Stimulated activated CD4-positive, alpha-beta T cell treated with anti-CD3 and anti-CD28 coated beads, Interleukin-1b, Interleukin-23, amount 100 ng/mL, for 48 hours (primary cell): ENCODE results near the gene EFNB1.

Experiments used
- DNase-seq: peaks from one replicate; pipeline ENCODE4 v3.0.0-alpha.2; 2020

The EFNB1 gene

DNA sequence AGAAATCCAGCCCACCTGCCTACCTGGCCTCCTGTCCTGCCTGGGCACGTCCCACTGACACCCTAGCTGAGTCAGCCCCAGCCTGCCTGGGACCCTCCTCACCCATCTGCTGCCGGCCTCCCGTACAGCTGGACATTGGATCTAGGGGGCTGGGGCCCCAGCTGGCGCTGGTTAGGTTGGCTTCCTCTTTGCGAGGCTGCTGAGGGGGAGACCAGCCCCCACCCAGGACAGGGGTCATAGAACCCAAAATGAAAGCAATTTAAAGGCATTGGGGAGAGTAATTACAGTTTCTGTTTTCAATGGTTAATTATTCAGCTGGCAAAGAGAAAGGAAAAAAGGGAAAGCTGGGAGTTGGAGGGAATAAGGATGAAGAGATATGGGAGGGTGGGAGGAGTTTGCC, 15.8 kb downstream of the EFNB1 start:
- no peak for DNase-seq

DNA sequence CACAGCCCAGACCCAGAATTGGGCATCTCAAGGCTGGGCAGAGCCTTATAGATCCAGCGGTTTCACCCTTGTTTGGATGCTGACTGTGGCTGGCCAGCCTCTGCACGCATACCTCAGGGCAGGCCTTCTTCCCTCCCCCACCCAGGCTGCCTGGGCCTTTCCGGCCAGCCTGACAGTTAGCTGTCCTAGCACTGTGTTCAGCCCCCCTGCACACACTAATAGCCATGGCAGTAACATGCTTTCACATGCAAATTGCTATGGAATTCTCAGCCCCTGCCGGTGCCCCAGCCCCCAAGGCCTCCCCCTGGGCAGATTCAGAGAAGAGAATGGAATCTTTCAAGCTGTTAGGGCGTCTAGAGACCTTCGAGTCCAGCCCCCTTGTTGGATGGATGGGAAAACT, 17.7 kb downstream of the EFNB1 start:
- DNase-seq = no peak

DNA sequence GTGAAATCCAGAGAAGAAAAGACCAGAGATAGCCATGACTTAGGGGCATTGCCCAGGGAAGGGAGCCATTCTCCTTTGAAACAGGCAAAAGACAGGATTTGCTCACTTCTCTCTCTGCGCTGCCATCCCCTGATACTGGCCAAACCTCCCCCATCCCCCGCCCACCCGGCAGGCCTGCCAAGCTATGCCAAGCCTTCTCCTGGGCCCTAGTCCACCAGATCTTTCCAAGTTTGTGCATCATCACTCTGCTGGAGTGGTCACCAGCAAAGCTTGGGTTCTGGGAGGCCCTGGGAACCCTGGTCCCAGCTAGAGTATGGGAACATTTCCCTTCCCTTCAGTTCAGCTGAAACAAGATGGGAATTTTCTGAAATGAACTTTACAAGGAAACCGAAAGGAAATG, 18.4 kb downstream of the EFNB1 start:
- DNase-seq = no peak

DNA sequence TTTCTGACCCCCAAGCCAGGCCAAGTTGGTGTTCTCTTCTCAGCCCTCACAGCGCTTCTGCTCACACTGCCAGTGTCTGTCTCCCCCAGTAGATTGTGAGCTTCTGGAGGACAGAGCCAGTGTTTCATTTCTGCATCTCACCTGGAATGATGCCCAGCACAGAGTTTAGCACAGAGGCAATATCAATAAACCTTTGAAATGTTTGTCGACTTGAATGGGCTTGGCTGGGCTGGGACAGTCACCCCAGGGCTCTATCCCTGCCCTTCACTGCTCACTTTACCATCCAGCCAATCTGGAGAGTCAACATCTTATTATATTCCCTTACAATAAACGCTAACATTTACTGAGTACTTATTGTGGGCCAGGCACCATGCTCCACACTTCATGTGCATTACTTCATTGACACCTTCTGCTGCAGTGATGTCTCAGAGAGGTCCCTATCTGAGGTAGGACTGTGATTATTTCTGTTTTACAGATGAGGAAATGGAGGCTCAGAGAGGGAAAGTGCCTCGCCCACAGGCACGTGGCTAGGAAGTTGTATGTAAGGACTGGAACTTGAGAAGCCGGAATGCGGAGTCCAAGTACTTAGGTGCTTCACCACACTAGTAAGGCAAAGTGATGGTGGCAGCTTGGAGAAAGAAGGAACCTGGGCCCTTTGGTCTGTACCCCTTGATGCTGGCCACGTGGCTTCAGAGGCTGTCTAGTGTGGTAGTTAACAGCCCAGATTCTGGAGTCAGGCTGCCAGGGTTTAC, 19.5 kb downstream of the EFNB1 start:
- DNase-seq = no peak

DNA sequence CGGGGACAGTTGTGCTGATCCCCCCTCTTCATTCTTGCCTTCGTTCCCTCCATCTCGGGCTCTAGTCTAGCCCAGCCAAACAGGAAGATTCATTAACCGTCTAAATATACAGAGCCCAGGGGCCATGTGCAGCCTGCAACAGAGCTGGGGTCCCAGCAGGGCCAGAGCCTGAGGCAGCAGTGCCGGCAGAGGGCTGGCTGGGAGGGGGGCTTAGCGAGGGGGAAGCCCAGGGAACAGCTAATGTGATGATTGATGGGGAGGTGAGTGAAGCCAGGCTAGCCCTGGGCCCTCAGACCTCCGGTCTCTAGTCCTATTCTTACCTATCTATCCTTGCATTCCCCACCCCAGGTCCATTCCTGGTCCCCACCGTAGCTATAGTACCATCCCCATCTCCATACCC, 22.3 kb downstream of the EFNB1 start:
- no peak for DNase-seq

DNA sequence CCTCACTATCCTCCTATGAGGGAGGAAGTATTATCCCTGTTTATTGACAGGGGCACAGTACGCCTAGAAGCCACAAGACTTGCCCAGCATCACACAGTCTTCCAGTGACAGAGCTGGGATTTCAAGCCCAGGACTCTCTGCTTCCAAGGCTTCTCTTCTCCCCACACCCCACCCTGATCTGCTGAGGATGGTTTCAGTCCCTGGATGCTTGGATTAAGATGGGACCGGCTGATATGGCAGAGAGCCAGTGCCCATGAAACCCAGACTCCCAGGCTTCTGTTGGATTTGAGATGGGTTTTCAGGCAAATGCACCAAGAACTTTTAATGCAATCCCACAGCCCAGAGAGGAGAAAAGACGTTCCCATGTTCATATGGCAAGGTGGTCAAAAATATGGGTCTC, 23.2 kb downstream of the EFNB1 start:
- no peak for DNase-seq

DNA sequence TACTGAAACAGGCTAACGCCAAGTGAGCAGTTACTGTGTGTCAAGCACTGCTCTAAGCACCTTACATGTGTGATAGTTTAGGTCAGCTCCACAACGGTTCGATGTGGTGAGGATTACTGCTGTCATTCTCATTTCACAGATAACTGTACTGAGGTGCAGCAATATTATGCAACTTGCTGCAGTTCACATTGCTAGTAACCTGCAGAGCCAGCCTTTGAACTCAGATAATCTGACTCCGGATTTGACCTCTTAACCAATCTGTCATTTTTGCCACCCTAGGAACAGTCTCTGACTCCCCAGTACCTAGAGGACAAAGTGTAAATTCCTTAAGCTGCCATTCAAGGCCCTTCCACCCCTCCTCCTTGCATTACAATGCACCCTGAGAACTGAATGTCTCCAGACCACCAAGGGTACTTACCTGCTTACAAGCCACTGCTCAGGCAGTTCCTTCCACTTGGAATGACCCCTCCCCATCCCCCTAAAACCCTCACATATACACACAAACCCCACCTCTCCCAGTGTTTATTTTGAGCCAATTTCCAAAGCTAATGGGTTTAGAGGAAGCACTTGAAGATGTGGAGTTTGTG, 24.9 kb downstream of the EFNB1 start:
- DNase-seq = no peak

DNA sequence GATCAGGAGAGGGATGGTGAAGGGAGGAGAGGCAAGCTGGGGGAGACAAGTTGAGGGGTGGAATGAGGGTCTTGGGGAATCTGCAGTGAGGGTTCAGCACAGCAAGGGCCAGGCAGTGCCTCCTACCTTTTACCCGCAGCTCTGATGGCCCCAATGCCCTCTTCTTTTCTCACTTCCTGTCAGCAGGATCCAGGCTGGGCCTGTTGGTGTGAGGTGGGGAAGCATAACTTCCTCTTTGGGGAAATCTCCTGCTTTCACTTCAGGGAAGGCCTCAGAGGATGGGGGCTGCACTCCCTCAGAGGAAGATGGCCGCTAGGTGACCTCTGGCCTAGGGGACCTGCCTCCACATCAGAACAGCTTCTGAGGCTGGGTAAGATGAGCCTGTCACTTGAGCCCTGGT, 36.5 kb downstream of the EFNB1 start:
- no peak for DNase-seq

DNA sequence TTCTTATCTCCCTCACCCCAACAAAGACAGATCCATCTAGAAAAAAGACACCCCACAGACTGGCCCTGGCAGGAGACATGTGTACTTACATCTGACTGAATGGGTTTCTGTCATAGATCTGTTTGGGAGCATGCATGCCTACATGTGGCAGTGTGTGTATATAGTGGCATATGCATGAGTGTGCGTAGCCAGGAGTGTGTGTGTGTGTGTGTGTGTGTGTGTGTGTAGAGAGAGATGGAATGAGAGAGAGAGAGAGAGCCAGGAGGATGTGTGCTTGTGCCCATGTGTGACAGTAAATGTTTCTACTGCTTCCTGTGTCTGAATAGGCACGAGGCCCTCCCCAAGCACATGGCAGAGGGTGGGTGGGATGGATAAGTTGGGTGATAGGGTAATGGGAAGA, 37.1 kb downstream of the EFNB1 start:
- no peak for DNase-seq

DNA sequence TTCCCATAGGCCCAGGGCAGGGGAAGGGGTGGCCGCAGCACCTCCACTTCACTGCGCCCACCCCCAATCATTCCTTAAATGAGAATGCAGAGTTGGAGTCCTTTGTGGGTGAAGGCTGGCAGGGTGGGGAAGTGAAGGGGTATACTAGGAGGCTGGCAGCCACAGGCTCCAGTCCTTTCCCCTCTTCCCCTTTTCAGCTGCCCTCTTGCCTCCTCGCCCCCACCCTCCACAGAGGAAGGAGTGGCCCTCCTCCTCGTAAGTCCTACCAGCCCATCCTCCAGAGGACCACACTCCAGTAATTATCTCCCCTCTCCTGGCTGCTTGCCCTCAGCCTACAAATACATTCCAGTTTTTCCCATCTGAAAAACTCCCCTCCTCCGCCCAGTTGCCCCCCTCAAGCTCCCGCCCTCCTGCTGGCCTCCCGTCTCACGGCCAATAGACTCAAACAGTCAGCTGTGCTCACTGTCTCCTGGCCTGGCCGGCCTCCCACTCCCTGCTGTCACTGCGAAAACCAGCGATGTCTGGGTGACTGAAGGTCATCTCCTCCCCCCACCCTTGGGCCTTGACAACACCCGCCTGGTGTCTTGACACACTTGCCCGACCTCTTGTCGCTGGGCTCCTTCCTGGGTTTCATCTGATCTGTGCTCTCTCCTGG, 38.8 kb downstream of the EFNB1 start:
- no peak for DNase-seq

DNA sequence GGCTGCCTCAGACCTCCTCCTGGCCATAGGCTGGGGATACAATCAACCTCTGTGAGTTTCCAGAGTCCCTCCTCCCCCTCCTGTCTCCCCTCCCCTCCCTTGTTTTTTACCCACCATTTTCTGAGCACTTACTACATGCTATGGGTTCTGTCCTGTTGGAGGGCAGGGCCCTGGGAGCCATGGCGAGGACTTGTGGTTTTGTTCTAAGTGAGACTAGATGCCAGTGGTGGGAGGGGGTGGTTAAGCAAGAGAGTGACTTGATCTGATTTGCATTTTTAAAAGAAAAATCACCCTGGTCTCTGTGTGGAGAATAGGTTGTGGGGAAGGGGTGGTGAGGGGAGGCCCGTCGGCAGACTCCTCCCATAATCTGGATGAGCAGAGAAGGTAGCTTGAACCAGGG, 39.5 kb downstream of the EFNB1 start:
- no peak for DNase-seq

DNA sequence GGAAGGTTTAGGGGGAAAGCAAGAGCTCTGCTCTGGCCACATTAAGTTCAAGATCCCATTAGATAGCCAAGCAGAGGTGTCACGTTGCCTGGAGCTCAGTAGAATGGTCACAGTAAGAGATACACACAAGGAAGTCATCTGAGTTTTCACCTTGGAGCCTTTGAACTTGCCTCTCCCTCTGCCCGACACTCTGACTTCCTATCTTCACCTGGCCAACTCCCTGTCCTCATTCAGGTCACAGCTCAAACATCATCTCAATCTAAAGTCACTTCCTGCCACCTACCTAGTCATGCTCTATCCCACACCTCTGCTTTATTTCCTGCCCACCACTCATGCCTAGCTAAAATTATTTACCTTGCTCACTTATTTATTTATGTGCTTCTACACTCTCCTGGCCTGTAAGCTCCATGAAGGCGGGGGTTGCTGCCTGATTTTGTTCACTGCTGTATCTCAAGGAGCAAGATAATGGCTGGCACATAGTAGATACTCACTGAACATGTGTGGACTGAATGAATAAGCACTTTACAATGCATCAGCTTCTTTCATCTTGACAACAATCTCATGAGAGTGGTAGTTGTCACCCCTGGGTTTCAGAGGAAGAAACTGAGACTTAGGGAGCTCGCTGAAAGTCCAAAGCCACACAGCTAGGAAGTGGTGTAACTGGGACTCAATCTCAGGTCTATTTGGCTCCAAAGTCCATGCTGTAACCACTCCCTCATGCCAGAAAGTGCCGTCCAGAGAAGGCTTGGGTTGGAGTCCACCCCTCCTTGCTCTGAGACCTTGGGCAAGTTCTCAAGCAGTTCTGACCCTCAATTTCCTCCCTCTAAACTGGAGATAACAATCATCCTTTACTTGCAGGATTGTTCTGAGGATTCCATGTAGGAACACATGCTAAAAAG, 40.3 kb downstream of the EFNB1 start:
- DNase-seq = no peak

DNA sequence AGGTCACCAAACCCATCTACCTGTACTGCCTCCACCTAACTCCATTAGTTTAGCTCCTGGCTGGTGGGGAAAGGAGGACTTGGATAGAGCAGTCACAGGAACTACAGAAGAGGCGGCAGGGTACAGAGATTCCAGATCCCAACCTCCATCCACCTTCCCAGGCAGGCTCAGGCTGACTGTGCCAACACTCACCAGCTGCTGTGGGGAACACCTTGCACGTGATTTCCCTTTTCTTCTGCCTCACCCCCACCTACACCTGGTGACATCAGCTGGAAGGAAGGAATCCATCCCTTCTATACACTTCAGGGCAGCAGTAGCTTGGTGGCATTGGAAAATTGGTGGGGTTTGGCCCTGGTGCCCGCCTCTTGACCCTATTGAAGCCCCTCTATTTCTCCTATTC, 41.5 kb downstream of the EFNB1 start:
- DNase-seq = no peak

DNA sequence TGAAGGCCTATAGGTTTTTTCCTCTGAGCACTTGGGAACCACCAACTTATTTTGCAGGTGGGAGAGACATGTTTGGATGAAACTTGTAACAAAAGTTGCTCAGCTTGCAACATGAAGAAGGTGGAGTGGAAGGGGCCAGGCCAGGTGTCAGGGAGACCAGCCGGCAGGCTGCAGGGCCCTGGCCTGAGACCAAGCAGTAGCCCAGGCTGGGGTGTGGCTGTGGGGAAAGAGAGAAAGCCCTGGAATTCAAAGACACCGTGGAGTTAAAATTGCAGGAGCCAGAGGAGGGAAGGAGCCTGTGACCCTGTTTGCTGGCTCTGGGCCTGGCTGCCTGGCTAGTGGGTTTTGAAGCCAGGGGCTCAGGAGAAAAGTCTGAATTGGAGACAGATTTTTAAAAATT, 43.4 kb downstream of the EFNB1 start:
- no peak for DNase-seq

DNA sequence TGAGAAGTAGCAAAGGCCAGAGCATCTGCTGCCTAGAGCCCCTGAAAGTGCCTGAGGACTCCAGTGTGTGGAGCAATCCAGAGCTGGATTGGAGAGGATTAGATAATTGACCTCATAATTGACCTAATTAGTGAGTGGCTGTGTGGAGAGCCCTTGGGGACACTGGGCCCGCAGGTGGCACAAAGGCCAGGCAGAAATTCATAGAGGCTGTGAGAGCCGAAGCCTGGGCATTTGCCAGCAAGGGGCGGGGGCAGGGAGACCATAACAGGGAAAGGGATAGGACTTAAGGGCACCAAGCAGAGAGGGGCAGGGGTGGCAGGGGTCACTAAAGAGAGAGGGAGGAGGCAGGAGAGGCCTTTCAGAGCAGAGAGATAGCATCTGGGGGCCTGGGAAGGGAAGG, 45.3 kb downstream of the EFNB1 start:
- DNase-seq = no peak

DNA sequence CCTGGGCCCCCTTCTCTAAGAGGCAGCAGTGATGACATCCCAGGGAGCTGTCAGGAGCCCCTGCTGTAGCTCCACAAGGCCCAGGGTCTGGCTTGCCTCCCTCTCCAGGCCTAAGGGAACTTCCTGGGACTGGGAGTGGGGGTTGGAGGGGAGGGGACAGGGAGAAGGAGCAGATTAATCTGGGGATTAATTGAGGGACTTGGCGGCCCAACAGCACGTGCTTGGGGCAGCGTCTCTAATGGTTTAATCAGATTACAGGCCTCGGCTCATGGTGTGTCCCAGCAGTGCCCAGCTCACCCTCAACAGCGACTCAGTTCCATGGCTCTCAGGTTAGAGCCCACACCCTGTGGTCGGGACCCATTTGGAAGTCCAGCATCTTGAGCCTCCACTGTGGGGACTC, 47.9 kb downstream of the EFNB1 start:
- DNase-seq = no peak

DNA sequence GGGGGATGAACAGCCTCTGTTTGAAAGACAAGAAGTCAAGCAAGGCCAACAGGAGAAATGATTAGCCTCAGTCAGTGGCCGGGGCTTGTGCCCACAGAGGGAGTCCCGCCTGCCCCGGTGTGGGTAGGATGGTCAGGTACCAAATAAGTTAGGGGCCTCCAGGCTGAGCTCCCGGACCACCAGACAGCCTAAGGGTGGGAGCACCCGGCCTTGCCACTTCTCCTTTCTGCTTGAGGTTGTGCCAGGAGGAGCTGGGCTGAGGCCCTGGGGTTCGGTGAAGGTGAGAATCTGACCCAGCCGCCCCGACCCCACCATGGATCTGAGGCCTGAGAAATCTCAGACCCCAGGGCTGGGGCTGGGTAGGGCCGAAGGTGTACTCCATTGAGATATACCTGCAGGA, 48.8 kb downstream of the EFNB1 start:
- no peak for DNase-seq

DNA sequence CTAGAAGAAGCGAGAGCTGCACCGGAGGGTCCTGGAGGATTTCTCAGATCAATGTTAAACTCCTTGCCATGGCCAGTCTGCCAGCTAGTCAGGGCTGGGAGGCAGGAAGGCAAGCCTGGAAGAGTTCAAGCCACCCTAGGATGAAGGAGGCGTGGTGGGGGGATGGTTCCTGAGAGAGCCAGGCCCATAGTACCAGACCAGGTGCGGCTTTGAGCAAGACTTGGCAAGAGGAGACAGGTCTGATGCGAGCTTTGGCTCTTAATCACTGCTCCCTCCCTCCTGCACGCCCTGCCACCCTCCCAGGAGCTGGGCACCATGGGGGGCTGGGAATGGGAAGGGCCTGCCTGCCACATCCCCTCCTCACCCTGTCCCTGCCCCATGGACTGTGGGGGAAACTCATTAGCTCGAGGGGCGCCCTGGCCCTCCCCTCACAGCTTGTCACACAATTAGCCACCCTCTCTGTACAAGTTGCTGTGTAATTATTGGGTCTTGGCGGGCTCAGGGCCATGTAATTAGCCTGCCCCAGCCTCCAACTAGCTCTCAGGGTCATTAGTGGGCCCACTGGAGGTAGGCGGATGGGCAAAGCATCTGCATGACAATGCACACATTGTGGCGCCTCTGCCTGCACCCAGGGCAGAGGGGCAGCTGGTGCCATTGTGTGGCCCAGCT, 50.3 kb downstream of the EFNB1 start:
- no peak for DNase-seq

DNA sequence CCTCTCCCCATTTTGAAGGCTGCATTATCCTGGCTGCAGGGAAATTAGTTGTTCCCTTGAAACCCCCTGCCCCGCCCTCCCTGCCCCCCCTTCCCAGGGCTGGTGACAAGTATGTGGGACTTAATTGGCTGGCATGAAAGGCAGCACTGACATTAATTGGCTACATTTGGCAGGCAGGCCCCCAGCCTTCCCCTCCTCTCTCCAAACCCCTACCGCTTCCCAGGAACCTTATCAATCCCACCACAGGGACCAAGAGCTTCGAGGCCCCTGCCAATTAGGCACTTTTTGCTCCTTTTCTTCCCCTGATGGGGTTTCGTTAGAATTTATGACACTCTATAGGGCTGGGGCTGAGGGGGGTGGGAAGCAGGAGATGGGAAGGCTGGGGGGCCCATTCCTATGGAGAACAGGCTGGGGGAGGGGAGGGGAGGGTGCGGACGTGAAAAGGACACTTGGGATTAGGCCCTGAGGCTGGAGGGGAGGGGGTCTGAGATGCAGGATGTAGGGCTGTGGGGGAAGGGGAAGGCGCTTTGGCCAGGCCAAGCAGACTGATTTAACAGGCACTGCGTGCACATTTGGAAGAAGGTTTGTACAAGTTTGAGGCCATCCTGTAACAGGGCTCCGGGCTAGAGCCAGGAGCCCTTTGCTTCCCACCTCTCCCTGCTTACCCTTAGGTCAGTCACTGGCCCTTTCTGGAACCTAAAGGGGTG, 52.2 kb downstream of the EFNB1 start:
- no peak for DNase-seq

DNA sequence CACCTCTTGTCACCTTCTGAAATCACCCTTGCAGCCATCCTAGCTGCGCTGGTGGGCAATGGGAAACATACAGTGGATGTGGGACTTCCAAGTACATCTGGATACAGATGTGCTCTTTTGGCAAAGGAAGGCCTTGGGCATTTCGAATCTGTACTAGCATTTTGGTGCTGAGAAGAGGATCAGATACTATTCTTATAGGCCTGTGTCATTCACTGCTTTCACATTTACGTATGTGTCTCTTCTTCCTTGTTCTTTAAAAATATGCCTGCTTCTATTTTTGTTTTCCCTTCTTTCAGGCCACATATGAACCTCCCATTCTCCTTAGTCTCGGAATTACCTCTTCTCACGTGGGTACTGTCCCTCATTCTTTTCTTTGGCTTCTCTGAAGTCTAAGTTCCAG, 53.1 kb downstream of the EFNB1 start:
- DNase-seq = no peak

DNA sequence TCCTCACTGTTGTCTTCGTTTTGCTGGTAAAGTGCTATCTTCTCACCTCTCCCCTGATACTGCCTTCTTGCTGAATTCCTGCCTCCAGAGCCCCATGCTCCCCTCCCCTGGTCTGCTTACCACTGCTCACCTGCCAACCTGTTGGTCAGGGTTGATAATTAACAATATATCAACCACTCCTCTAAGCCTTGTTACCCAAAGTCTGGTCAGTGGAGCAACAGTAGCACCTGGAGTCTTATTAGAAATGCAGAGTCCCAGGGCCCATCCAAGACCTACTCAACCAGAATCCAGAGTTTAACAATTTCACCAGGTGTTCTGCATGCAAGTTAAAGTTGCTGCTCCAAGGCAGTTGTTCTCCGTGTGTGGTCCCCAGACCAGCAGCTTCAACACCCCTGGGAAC, 55.0 kb downstream of the EFNB1 start:
- no peak for DNase-seq

DNA sequence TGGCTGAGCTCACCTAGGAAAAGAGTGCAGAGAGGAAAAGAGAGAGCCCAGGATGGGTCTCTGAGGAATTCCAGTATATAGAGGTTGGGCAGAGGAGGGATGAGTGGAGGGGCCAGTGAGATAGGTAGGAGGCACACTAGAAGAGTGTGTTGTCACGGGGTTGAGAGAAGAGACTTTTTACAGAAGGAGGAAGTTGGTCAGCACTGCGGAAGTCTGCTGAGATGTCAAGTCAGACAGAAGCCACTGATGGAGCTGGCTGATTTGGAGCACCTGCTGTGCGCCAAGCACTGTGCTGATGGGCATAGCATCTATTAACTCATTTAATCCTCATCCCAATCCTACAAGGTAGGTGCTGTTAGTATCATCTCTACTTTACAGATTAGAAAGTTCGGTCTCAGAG, 60.4 kb downstream of the EFNB1 start:
- DNase-seq = no peak
